Thyroid gland (tissue), 4 donors: ENCODE results near the gene RAD51.

Experiments used
- POLR2A ChIP-seq, 2 donors: fragments of 450-650 bp; IDR thresholded peaks; one replicate each; pipeline ENCODE4 v1.6.1; 2017; ENCODE audit warnings: antibody characterized with exemption in 2 of 2, mild to moderate bottlenecking in 2 of 2, moderate library complexity in 1 of 2
- TF ChIP-seq, protein P1 (sequence below), 6 experiments: fragments of 200-600 bp in 3 of 6; fragments of 450-650 bp in 3 of 6; sonication (generic) in 3 of 6; IDR thresholded peaks; one replicate each; pipeline ENCODE4 v1.5.1; 2016 to 2019; ENCODE audit warnings: antibody characterized with exemption in 6 of 6, mild to moderate bottlenecking in 2 of 6, inconsistent platforms in 1 of 6, moderate library complexity in 1 of 6

DNA sequence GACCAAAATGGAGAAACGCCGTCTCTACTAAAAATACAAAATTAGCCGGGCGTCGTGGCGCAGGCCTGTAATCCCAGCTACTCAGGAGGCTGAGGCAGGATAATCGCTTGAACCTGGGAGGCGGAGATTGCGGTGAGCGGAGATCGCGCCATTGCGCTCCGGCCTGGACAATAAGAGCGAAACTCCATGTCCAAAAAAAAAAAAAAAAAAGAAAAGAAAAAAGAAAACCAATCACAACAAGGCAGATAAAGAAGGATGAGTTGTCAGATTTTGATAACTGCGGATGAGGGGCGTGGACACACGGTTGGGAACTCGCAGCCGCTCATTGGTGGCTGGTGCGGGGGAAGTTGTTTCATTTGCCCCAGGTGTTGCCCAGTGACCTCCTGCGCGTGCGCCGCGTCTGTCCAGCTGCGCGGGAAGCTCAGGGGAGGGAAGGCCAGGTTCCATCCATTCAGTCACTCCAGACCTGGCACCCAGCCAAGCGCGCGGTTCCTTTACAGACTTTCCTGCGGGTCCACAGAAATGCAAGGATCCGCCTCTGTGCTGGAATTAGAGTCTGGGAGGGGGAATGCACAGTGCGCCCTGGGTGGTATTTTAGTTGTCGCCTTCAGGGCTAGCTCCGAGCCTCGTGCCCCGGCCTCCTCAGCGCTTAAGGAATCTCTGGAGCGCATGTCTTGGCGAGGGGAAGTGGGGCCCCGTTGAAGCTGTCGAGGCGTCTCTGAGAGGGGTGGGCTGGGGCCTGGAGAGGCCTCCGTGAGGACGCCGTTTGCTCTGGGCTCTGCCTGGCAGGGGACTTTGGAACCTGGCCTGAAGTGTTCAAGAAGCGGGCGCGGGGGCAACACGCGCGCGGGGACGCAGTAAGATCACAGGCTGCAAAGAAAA is 68.2 kb downstream of the RAD51 start:
- TF ChIP-seq, protein P1, sequence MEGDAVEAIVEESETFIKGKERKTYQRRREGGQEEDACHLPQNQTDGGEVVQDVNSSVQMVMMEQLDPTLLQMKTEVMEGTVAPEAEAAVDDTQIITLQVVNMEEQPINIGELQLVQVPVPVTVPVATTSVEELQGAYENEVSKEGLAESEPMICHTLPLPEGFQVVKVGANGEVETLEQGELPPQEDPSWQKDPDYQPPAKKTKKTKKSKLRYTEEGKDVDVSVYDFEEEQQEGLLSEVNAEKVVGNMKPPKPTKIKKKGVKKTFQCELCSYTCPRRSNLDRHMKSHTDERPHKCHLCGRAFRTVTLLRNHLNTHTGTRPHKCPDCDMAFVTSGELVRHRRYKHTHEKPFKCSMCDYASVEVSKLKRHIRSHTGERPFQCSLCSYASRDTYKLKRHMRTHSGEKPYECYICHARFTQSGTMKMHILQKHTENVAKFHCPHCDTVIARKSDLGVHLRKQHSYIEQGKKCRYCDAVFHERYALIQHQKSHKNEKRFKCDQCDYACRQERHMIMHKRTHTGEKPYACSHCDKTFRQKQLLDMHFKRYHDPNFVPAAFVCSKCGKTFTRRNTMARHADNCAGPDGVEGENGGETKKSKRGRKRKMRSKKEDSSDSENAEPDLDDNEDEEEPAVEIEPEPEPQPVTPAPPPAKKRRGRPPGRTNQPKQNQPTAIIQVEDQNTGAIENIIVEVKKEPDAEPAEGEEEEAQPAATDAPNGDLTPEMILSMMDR (IDR thresholded peaks at IDR 0.05), result no peak
- no peak for TF ChIP-seq POLR2A (IDR thresholded peaks at IDR 0.05)
